IPS DF 4.7 (cell line): Measurements from ENCODE around the gene THADA.

Source experiments
- DNase-seq: peaks from one replicate; pipeline ENCODE4 v3.0.0-alpha.2; 2013; ENCODE audit warnings: low spot score; ENCODE audit errors: extremely low read depth

The THADA gene

DNA sequence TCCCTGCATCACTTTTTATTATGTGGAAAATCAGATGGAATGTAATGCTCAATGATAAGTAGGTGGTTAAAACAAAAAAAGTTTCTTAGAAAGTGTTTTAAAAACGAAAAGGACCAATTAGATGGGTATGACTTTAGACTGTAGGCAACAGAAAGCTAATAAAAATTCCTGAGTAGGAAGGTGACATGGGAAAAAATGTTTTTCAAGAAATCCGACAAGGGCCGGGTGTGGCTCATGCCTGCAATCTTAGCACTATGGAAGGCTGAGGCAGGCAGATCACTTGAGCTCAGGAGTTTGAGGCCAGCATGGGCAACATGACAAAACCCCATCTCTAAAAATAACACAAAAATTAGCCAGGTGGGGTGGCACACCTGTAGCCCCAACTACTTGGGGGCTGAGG is 126.1 kb downstream of the THADA start:
- no peak for DNase-seq

DNA sequence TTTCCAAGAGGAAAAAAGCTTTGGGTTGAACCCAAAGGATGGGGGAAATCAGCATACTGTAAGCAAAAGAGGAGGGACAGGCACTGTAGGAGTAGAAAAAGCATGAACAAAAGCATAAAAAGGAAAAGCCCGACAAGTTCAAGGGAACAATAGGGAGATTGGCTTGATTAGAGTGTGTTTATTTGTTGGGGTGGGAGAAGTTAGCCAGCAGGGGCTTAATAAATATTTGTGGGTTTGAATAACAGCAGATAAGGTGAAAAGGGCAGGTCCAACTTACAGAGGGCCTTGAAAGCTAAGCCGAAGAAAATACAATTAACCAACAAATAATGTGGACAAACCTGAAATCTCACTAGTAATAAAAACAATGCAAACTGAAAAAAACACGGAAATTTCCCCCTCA is 126.7 kb downstream of the THADA start:
- no peak for DNase-seq

DNA sequence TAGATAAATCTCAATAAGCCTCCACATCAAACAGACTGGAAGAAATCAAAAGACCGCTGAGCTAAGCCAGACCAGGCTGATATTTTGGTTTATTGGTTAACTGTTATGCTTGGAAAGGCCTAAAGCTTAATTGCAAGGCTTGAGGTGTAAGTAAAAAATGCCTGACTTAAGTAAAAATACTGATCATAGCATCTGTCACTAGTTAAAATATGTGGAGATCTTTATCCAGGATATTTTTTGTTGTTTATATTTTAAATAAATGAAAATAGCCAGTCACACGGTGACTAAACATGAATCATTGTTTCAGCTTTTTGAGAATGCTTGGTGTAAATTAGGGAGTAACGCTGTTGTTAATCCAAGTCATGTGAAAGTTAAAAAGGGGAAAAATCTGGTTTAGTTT is 127.9 kb downstream of the THADA start:
- no peak for DNase-seq

DNA sequence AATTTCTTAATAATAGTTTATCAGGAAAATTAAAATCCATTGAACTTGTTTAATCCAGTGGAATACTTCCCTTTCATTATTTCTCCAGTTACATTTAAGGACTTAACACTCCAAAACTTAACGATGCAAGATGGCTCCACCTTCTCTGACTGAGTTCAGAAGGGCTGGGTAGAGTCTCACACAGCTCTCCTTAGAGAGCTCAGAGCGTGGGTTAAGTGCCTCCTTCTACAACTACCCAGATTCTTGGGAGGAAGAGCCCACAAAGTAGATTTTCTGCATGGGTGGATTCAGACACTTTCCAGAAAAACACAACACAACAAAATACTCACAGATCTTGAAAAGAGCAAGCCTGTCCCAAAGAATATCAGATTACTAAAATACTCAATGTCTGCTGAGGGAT is 130.6 kb downstream of the THADA start:
- DNase-seq = no peak

DNA sequence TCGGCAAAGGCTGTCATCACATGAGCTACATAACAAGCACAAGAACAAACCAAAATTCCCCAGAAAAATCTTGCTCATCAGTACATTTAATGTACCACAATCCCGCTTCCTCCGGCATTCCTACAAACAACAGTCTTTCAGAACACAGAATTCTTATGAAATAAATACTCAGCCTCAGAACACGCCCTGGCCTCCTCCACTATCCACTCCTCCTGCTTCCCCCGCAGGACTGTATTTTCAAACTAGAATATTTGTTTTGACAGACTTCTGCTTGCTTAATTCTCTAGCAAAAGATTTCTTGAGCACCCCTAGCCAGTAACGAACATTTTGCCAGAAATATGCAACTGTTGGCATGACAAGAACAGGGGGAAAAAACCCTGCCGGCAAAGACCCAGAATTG is 131.2 kb downstream of the THADA start:
- no peak for DNase-seq

DNA sequence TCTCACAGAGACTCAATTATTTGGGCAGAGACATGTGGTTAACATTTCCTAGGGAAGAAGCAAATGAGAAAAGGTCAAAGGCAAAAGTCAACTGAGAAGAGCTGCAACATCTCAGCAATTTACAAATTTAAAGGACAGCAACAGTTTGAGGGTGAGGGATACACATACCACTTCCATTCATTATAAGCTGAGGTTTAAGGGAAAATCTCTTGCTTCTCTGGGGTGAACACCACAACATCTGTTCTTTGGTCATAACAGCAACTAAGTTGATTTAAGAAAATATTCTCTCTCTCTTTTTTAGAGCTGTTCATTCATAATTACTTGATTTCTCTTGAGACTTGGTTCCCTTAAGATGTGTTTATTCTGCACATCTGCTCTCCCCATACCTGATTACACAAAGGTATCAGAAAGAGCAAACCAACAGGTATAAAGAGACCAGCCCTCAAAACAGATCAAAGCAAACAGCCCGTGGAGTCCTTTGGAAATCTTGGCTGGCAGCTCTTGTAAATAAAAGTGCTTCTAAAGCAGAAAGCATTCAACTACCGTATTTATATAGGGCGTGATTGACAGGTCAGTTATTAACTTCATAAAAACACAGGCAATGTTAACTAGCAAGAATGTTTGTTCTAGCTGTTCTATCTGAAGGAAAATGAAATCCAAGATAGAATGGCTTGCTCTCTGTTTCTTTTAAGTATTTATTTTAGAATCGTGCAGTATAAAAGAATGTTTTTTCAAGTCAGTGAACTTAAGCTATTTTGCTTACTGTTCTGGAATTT is 132.8 kb downstream of the THADA start:
- DNase-seq = no peak

DNA sequence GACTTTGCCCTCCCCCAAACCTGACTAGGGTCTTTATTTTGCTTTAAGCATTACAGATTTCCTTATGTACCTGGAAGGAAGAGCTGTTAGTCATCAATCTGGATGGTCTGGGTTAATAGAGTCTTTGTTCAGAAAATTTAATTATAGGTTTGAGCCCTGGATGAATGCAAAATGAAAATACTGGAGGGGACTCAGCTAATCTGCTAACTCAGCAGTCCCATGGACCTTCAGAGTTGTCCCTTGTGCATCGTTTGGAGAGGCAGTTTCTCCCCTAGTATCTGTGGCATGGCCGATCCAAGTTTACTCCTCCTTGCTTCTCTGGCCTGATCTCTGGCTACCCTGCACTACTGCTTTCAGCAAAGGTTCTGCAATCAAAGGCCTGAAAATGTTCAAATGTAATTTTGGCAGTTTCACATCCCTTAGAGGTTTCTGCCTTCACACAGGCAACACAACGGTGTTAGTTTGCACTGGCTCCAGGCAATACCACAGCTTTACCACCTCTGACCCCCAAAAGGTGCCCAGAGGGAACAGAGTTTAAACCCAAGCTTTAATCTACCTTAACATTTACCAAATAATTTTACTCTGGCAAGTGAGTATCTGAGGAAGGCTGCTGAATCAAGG is 134.3 kb downstream of the THADA start:
- no peak for DNase-seq

DNA sequence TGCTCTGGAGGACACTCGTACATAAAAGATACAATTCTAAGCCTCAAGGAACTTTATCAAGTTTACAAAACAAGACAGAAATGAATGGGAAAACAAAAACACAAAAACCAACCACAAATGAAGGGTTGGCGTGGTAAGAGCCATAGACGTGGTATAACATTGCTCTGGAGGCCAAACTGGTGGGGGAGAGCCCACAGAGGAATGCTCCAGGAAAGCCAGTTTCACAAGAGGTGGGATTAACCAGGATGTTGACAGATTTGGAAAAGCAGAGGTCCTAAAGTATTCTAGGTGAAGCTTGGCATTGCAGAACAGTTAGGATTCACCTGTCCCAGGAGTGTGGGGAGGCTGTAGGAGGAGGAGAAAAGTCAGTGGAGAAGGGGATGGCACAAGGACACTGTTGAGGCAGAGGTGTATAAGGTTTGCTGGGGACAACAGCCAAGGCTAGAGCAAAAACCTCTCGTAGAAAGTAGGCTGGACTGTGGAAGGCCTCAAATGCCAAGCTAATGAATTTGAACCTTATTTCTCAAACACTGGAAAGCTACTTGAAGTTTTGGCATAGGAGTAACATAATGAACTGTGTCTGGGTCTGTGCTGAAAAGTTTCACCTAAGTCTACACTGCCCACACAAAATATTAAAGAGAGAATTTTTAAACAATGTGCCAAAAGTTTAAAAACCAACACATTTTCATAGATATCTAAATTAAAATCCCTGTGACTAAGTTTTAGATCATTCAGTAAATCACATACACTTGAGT is 135.1 kb downstream of the THADA start:
- no peak for DNase-seq

DNA sequence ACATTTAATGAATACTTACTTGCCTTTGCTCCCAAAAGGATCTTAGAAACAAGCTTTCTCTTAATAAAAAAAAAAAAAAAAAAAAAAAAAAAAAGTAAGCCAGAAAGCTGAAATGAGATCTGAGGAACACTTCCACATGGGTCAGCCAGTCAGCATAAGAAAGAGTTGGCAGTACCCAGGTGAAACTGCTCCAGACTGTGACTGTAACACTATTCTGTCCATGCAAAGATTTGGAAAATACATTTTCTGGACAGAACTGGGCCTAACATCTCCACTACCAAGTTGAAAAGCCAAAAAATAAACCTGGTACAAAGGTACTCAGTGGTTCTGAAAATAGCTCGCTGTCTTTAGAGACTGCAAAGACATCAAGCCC is 135.7 kb downstream of the THADA start:
- no peak for DNase-seq

DNA sequence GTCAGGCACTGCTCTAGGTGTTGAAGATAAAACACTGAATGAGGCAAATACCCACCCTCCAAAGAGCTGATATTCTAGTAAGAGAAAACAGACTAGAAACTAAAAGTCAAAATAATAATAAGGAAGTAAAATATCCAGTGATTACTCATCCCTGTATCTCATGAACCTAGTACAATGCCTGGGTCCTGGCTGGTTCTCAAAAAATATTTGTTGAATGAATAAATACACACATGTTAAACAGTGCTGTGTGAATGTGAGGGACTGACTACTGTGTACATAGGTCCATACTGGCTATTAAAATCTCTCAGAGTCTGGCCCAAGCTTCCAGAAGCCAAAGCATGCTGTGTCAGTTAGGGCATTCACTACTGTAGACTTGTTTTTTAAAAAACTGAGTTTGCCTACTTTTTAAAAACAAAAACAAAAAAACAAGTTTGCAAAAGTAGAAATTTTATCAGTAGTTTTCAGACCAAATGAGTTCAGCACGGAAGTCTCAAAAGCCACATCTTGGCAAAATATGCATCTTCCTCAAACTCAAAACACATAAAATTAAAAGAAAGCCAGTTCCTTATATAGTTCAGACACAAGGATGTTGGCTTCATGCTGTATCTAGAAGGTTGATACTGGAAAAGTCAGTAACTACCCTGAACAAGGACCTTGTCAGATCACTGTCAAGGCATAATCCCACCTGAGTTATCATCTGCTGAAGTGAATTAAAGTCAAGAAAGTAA is 136.2 kb downstream of the THADA start:
- DNase-seq = no peak

DNA sequence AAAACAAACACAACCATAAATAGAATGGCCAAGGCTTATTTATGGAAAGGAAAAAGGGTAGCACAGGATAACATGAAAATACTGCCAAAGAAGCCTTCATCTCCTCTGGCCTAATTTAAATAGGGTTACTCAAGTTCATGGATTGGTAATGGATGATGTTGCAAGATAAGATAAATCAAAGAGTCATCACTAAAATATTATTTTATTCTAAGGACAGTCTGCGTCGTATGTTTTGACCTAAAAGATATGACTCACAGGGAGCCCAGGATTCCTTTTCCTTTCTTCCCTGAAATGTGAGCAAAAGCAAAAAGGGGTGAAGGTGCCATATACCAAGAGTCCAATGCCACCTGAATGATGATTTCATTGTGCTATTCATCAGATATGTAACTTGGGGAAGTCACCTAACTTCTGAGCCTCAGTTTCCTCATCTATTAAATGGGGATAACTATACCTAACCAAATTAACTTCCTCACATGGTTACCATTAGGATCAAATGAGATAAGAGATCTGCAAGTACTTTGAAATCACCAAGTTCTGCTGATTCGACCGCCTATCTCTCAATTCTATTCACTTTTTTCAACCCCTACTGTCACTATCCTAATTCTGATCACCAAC is 137.7 kb downstream of the THADA start:
- no peak for DNase-seq

DNA sequence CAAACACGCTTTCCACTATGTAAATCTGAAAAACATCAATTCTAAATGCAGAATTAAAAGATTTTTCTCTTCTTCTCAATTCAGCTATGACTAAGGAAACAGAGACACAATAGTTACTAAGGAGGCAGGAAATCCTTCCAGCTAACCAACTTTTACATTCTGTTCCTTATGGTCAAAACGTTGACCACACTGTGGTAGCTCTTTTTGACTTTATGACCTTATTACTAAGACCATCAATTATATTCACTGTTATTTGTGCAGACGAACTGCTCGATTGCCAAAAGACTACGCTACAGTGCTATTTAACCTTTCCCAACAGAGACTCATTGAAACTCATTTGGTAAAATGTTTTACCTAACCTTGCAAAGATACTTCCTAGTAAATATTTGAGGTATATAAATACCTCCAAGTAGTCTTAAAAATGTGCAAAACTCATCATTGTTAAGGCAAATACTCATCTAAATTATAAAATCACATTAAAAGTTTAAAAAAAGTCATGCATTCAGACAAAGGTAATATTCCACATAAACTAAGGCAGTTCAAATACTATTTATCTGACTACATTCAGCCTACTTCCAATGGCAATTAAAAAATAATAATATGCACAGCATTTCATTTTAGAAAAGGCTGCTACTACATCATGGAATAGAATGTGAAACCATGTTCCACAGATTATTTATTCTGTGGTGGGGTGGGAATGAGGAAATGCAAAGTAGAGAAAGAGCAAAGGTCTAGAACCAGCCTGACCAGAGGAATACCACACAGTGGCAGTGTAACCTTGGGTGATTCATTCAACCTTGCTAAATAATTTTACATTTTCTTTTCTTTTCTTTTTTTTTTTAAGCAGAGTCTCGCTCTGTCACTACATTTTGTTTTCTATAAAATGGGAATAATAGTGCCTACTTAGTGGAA is 139.9 kb downstream of the THADA start:
- no peak for DNase-seq

DNA sequence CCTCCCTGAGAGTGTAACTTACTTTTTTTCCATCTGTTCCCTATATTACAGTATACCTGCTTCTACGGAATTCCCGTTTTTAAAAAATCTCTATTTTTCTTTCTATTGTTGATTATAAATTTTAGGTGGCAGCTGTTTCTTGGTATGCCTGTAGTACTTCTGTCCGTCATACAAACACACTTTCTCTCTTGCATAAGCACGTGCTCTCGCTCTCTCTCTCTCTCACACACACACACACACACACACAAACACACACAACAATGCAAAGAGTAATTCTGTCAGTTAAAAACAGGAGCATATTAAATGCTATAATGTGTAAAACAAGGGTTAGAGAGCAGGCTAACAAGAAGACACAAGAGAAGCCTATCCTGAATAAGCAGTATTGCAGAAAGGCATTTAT is 140.5 kb downstream of the THADA start:
- no peak for DNase-seq

DNA sequence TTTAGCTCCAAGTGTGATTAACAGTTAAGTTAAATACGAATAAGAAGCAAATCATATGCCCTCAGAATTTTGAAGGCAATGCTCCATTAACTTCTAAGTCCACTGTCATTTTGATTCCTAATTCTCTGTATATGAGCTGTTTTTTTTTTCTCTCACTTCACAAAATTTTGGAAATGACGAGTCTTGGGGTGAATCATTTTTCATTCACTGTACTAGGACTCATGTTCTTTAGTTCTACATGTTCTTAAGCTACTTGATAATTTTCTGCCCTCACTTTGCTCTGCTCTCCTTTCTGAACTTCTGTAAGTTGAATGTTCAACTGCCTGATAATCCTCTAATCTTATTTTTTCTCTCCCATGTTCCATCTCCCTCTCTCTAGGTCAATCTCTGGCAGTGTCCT is 141.0 kb downstream of the THADA start:
- DNase-seq = no peak

DNA sequence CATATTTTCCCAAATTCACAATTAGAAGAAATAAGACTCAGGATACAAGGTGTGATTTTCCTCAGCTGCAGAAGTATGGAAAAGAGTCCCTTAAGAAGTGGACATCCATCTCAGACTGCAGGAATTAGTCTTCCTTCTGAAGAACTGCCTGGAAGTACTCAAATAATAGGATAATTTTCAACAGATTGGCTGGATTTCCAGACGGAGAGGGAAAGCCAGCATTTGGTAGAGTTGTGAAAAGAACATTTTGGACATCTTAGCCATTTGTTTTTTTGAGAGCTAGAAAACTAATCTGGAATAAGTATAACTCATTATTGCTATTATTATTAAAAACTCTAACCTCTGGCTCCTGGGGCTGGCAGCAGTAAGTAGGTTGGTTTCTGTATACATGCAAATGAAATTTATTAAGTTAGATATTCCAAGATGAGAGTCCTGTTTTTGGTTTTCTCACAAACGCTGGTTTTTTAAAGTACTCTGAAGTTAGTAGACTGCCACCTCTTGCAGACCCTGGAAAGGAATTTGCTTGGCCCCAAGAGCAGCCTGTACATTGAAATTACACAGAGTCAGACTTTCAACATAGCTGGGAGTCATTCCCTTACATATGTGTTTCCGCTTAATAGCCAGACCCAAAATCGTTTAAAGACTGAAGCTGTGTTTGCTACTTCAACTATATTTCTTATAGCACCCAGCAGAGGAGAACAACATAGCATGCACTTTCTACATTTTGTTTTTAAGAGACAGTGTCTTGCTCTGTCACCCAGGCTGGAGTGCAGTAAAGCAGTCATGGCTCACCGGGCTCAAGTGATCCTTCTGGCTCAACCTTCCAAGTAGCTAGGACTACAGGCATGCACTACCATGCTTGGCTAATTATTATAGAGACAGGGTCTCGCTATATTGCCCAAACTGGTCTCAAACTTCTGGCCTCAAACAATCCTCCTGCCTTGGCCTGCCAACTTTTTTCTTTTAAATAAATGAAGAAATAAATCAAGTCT is 142.4 kb downstream of the THADA start:
- DNase-seq = no peak

DNA sequence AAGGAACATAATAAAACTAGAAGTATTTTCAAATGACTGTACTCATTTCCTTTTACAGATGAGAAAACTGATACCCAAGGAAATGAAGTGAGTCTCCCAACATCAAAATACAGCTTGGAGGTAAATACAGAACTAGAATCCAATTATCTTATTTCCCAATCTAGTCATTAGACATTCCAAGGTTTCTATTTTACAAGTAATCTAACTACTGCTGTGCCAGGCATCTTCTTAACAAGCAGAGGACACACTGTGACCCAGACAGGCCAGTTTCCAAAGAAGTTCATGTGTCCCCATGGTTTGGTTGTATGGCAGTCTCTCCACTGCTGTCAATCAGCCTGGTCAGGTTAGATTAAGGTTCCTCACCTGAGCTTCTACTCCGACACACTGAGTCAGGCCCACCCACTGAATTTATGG is 143.5 kb downstream of the THADA start:
- no peak for DNase-seq

DNA sequence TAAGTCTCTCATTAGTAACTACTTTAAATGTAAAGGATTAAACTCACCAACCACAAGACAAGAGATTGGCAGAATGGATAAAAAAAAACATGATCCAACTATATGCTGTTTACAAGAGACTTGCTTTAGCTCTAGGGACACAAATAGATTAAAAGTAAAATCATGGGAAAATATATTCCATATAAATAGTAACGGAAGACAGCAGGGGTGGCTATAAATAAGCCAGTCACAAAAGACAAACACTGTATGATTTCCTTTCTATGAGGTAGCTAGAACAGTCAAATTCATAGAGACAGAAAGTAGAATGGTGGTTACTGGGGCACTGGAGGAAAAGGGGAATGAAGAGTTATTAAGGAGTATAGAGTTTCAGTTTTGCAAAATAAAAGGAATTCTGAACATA is 145.2 kb downstream of the THADA start:
- DNase-seq = no peak

DNA sequence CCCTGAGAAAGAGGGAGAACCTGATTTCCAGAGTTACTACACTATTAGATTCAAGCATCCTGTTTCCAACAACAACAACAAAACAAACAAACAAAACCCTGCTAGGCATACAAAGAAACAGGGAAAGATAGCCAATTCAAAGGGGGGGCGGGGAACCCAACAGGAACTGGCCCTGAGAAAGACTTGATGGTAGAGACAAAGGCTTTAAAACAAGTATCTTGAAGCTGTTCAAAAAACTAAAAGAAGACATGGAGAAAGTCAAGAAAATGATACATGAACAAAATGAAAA is 147.1 kb downstream of the THADA start:
- peak; percentile 38 for DNase-seq

DNA sequence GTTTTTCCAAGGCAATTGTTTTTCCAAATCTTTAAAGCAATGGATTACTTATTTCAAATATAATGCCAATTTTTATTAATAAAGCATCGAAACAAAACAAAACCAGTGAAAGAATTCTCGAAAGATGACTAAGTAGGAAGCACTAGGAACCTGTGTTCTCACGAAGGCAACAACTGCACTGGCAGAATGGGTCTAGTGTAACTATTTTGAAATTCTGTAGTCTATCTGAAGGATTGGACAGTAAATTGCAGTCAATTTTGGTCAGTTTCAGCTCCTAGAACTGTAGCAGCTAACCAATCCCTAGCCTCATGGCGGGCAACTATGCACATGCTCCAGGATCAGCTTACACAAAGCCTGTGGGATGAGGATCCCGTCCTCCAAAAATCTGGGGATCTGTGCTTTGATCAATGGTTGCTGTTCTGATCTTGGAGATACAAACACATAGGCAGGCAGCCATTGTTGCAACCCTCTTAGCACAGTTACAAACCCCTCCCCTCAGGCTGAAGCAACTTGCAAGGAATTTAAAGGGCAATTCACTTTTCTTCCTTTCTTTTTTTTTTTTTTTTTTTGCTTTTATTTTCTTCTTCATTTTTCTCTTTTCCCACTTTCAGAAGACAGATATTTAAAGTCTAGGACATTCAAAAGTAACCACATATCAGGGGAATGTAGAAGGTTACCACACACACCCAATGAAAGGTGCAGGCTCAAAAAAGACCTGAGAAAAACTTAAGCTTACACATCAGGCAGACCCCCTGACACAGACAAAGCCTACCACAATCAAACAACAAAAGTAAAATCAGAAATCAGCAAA is 147.6 kb downstream of the THADA start:
- DNase-seq = no peak
